ENCODE data around the gene GHITM. TPM values are rescaled to one million over a fixed set of nuclear protein-coding genes. Genes with fewer than 3 reads are reported as not detected.
"Not testable (repeated sequence)": the region's sequence is repeated elsewhere in the genome, so short reads cannot be mapped to it uniquely, and the experiment has no call there.

Gene GHITM
- total and polyA plus RNA-seq, 2 of the 8 experiments (the other 6 are each of a cell fraction or from before 2014, with no cell fraction given): 86.2 to 97.0 TPM

GRCh38 chr10:84125910-84126784, 13.2 kb upstream of the GHITM start:
- CTCF ChIA-PET (ENCODE audit: partially characterized antibody): interaction anchor here (0.6 to 1.1 kb wide), 4 partner anchors 21 to 413 kb away, joined by 3 to 6 read pairs (median 4); no protein-coding TSS in a partner anchor
- DNase-seq (ENCODE audit: low read depth in 1 of 2, low spot score in 2 of 2): peak in 1 of 2 experiments; percentile 52
- FAIRE-seq: not testable (repeated sequence)

More at GRCh38 chr10:84125910-84126784, 13.2 kb upstream of the GHITM start:
- H2BK12ac ChIP-seq (ENCODE audit: low read depth, low read length); H3K27ac ChIP-seq (ENCODE audit: low read depth, low read length); POLR2A ChIA-PET (ENCODE audit: partially characterized antibody); H3K14ac ChIP-seq (ENCODE audit: insufficient read length); H3K4ac ChIP-seq (replicated peaks; ENCODE audit: insufficient read length, low read depth, low read length); H4K91ac ChIP-seq (replicated peaks; ENCODE audit: insufficient read length, low read length); H3K18ac ChIP-seq (ENCODE audit: extremely low read depth, low read length); H2AFZ ChIP-seq (ENCODE audit: low read length); H3K4me2 ChIP-seq (ENCODE audit: insufficient read depth in 1 of 2, low read depth in 2 of 2, low read length in 2 of 2); H3K56ac ChIP-seq (replicated peaks; ENCODE audit: insufficient read length, low read depth, low read length); H3K9ac ChIP-seq (replicated peaks in 1 of 4; ENCODE audit: extremely low read depth in 1 of 4, low read depth in 3 of 4, low read length in 3 of 4); H3K4me3 ChIP-seq (ENCODE audit: extremely low read depth in 1 of 4, insufficient read depth in 2 of 4, low read depth in 3 of 4, low read length in 4 of 4); H2AK5ac ChIP-seq (ENCODE audit: low read depth, low read length); H4K5ac ChIP-seq (ENCODE audit: insufficient read length, low read depth, low read length); H2BK20ac ChIP-seq (ENCODE audit: low read length); H3K36me3 ChIP-seq (ENCODE audit: control insufficient read depth in 2 of 4, insufficient read depth in 4 of 4, low read length in 3 of 4); H2BK120ac ChIP-seq (replicated peaks; ENCODE audit: low read depth, low read length); H3K23me2 ChIP-seq (ENCODE audit: low read depth, low read length); H3K4me1 ChIP-seq (replicated peaks in 1 of 4; ENCODE audit: control insufficient read depth in 3 of 4, insufficient read depth in 4 of 4, low read length in 3 of 4); H3K23ac ChIP-seq (ENCODE audit: insufficient read length); H2BK5ac ChIP-seq (ENCODE audit: low read depth, low read length); H3K79me2 ChIP-seq (ENCODE audit: control insufficient read depth in 1 of 2, insufficient read depth in 2 of 2, low read length in 2 of 2); H2BK15ac ChIP-seq (ENCODE audit: low read length); H4K20me1 ChIP-seq (replicated peaks in 1 of 2; ENCODE audit: control insufficient read depth in 1 of 2, insufficient read depth in 2 of 2, low read length in 2 of 2); H3K79me1 ChIP-seq (ENCODE audit: low read depth, low read length); H4K8ac ChIP-seq (ENCODE audit: extremely low read depth, insufficient read depth, low read length); H3K27me3 ChIP-seq (replicated peaks in 1 of 4; ENCODE audit: control insufficient read depth in 3 of 4, extremely low read depth in 1 of 4, insufficient read depth in 3 of 4, low read length in 3 of 4): not testable (repeated sequence)
- TF ChIP-seq RAD21 (IDR thresholded peaks at IDR 0.05 in 1 of 2, conservative IDR thresholded peaks at IDR 0.05 in 1 of 2; ENCODE audit: low read depth in 2 of 2, low read length in 2 of 2) (peak; percentile 5 to 27; a peak in 2 of 4 replicates), CTCF (IDR thresholded peaks at IDR 0.05; ENCODE audit: control extremely low read depth in 1 of 3, insufficient read depth in 1 of 3, low read depth in 1 of 3, low read length in 3 of 3) (peak; percentile 6 to 24 (median 19); a peak in 3 of 4 replicates)
- peaks cover 20 to 23% of the 10 kb centered on the region in 2 experiments for H3K9me3 ChIP-seq (ENCODE audit: insufficient read depth in 2 of 2, low read depth in 1 of 2, low read length in 1 of 2)
- 80% methylated on average over 10 of the region's 10 CpGs; no CpG with 5 or more reads in 1 of the 2 experiments for WGBS, 2 experiments (ENCODE audit: extremely low coverage in 1 of 2, insufficient coverage in 1 of 2, insufficient read length in 1 of 2, insufficient replicate concordance in 2 of 2, low coverage in 1 of 2, low lambda C conversion rate in 2 of 2, missing lambda C conversion rate in 1 of 2)

Measured in H1 (cell line).